Ramos (cell line): ENCODE data around the gene SATB2.

Experiments used
- in situ Hi-C: fragments of 300-500 bp; cut with MboI; formaldehyde crosslinking; loops from one replicate; pipeline ENCODE4 v1.14.3; 2022; ENCODE audit warnings: low sequenced_read_pairs; ENCODE audit not compliant: unreplicated experiment

Gene SATB2

GRCh38 chr2:199341123-199341522 lies 116.6 kb downstream of the SATB2 start:
- in situ Hi-C loops: no loop called here

- in situ Hi-C loops: no loop called here
Observed at GRCh38 chr2:199339891-199340605, 117.7 kb downstream of the SATB2 start.

- in situ Hi-C loops: no loop called here
Observed at GRCh38 chr2:199336546-199336945, 121.2 kb downstream of the SATB2 start.

GRCh38 chr2:199335502-199335901 lies 122.2 kb downstream of the SATB2 start:
- in situ Hi-C loops: no loop called here

GRCh38 chr2:199329466-199329865 lies 128.3 kb downstream of the SATB2 start:
- in situ Hi-C loops: no loop called here

- in situ Hi-C loops: no loop called here
Observed at GRCh38 chr2:199329031-199329430, 128.7 kb downstream of the SATB2 start.

- in situ Hi-C loops: no loop called here
Observed at GRCh38 chr2:199325881-199326280, 131.9 kb downstream of the SATB2 start.

GRCh38 chr2:199322151-199322550 lies 135.6 kb downstream of the SATB2 start:
- in situ Hi-C loops: no loop called here

GRCh38 chr2:199317646-199318045 lies 140.1 kb downstream of the SATB2 start:
- in situ Hi-C loops: no loop called here

GRCh38 chr2:199316851-199317250 lies 140.9 kb downstream of the SATB2 start:
- in situ Hi-C loops: no loop called here

- in situ Hi-C loops: no loop called here
Observed at GRCh38 chr2:199315299-199316179, 142.2 kb downstream of the SATB2 start.

GRCh38 chr2:199312931-199313330 lies 144.8 kb downstream of the SATB2 start:
- in situ Hi-C loops: no loop called here

- in situ Hi-C loops: no loop called here
Observed at GRCh38 chr2:199310771-199311585, 146.8 kb downstream of the SATB2 start.

- in situ Hi-C loops: no loop called here
Observed at GRCh38 chr2:199309973-199310372, 147.8 kb downstream of the SATB2 start.

GRCh38 chr2:199309411-199309810 lies 148.3 kb downstream of the SATB2 start:
- in situ Hi-C loops: no loop called here

- in situ Hi-C loops: no loop called here
Observed at GRCh38 chr2:199308567-199308966, 149.2 kb downstream of the SATB2 start.

- in situ Hi-C loops: no loop called here
Observed at GRCh38 chr2:199307461-199307860, 150.3 kb downstream of the SATB2 start.

GRCh38 chr2:199306116-199306515 lies 151.6 kb downstream of the SATB2 start:
- in situ Hi-C loops: no loop called here

- in situ Hi-C loops: no loop called here
Observed at GRCh38 chr2:199303728-199304177, 154.0 kb downstream of the SATB2 start.

- in situ Hi-C loops: no loop called here
Observed at GRCh38 chr2:199302851-199303250, 154.9 kb downstream of the SATB2 start.

GRCh38 chr2:199288424-199288823 lies 169.3 kb downstream of the SATB2 start:
- in situ Hi-C loops: no loop called here
